Measurements from ENCODE around the gene CHSY1.

CHSY1 gene

GRCh38 chr15:101148881-101149664, 102.8 kb downstream of the CHSY1 start:
- Histone ChIP-seq H3K27me3 (no peaks in the 10 kb centered on the region), H3K4me1 (peaks cover 68% of the 10 kb centered on the region), H3K9me3 (no peaks in the 10 kb centered on the region), H3K4me2 (peak overlapping the region; percentile 84), H3K27ac (peak overlapping the region; percentile 87), H3K9ac (peak overlapping the region; percentile 69), H3K36me3 (no peaks in the 10 kb centered on the region), H4K20me1 (no peaks in the 10 kb centered on the region), H3K4me3 (no peak overlapping the region)
- TF ChIP-seq Cebpa-rat (IDR thresholded peaks at IDR 0.05) = no peak

DNA sequence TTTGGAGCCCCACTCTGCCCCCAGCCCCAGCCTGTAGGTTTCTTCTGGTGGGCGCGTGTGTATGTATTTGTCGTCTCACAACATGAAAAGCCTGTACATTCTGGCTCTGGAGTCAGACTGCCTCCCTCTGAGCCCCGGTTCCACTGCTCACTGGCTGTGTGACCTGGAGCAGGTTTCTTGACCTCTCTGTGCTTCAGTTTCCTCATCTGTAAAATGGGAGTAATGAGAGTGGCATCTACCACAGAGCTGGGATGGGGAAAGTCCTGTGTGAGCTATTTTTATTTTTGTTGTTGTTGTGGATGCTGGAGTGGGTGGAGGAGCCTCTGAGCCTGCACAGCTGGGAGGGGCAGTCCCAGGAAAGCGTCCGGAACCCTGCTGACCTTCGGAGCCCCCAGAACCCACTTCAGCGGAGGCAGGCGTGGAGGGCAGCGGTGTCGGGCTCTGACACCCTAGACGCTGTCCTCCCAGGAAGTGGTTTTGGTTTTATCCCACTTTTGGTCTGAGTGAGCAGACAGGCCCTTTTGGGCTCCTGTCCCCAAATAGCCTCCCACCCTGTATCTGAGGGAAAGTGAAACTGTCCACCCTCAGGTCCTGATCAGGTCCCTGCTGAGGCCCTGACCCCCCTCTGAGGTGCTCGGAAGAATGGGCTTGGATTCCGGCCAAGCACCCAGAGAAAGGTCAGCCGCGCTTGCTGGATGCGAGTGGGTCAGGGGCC, 103.5 kb downstream of the CHSY1 start:
- no peaks in the 10 kb centered on the region for H3K36me3 ChIP-seq
- H3K27me3 ChIP-seq = no peaks in the 10 kb centered on the region
- no peaks in the 10 kb centered on the region for H4K20me1 ChIP-seq
- H3K27ac ChIP-seq = peak overlapping the region; percentile 87
- H3K4me1 ChIP-seq = peaks cover 63% of the 10 kb centered on the region
- peak overlapping the region; percentile 84 for H3K4me2 ChIP-seq
- H3K4me3 ChIP-seq = no peak overlapping the region
- peak overlapping the region; percentile 69 for H3K9ac ChIP-seq
- TF ChIP-seq Cebpa-rat (IDR thresholded peaks at IDR 0.05) = no peak
- H3K9me3 ChIP-seq = no peaks in the 10 kb centered on the region

GRCh38 chr15:101147181-101147580, 104.7 kb downstream of the CHSY1 start:
- no peak overlapping the region for H3K4me3 ChIP-seq
- H3K9me3 ChIP-seq = no peaks in the 10 kb centered on the region
- TF ChIP-seq Cebpa-rat (IDR thresholded peaks at IDR 0.05) = no peak
- H3K27me3 ChIP-seq = no peaks in the 10 kb centered on the region
- no peaks in the 10 kb centered on the region for H3K36me3 ChIP-seq
- H3K27ac ChIP-seq = 0 out of 2 replicates have a peak overlapping the region, but pooled peaks have one; percentile 18
- peaks cover 63% of the 10 kb centered on the region for H3K4me1 ChIP-seq
- peak overlapping the region; percentile 84 for H3K4me2 ChIP-seq
- no peaks in the 10 kb centered on the region for H4K20me1 ChIP-seq
- no peak overlapping the region for H3K9ac ChIP-seq

DNA sequence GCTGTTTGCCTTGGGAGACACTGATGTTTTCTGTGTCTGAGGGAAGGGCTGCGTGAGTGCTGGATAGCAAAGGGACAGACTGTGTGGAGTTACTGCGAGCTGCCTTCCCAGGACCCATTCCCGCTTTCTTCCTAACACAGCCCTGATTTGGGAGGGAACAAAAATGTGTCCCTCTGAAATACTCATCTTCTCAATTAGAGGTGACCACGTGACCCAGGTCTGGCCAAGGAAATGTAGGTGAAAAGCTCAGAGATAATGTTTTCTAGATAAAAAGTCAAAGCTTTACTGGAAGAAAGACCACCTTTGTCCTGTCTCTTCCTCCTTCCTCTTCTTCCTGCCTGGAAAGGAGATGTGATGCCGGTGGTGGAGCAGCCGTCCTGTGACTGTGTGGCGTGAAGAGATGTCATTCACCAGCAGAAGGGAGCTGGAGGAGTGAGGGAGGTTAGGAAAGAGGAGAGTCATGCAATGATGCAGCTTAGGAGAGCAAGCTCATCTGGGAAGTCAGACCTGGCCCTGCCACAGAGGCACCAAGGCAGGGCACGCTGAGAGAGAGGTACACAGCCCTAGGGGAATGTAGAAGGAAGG, 105.6 kb downstream of the CHSY1 start:
- Histone ChIP-seq H3K9me3 (no peaks in the 10 kb centered on the region), H3K9ac (no peak overlapping the region), H3K4me3 (no peak overlapping the region), H3K27ac (no peak overlapping the region), H3K36me3 (no peaks in the 10 kb centered on the region), H4K20me1 (no peaks in the 10 kb centered on the region), H3K4me1 (peaks cover 57% of the 10 kb centered on the region), H3K27me3 (no peaks in the 10 kb centered on the region), H3K4me2 (no peak overlapping the region)
- TF ChIP-seq Cebpa-rat (IDR thresholded peaks at IDR 0.05) = no peak

GRCh38 chr15:101145362-101145761, 106.5 kb downstream of the CHSY1 start:
- no peak overlapping the region for H3K9ac ChIP-seq
- H3K27ac ChIP-seq = no peak overlapping the region
- no peak for TF ChIP-seq Cebpa-rat (IDR thresholded peaks at IDR 0.05)

GRCh38 chr15:101143321-101143720, 108.5 kb downstream of the CHSY1 start:
- H3K27me3 ChIP-seq = no peaks in the 10 kb centered on the region
- no peak overlapping the region for H3K4me2 ChIP-seq
- H3K36me3 ChIP-seq = no peaks in the 10 kb centered on the region
- no peak overlapping the region for H3K9ac ChIP-seq
- no peaks in the 10 kb centered on the region for H4K20me1 ChIP-seq
- H3K4me1 ChIP-seq = peaks cover 54% of the 10 kb centered on the region
- H3K27ac ChIP-seq = no peak overlapping the region
- TF ChIP-seq Cebpa-rat (IDR thresholded peaks at IDR 0.05) = no peak
- no peaks in the 10 kb centered on the region for H3K9me3 ChIP-seq
- H3K4me3 ChIP-seq = no peak overlapping the region

More at GRCh38 chr15:101145362-101145761, 106.5 kb downstream of the CHSY1 start:
- no peak overlapping the region for H3K4me2 ChIP-seq
- H4K20me1 ChIP-seq = no peaks in the 10 kb centered on the region
- no peak overlapping the region for H3K4me3 ChIP-seq
- H3K9me3 ChIP-seq = no peaks in the 10 kb centered on the region
- H3K36me3 ChIP-seq = no peaks in the 10 kb centered on the region
- no peaks in the 10 kb centered on the region for H3K27me3 ChIP-seq
- H3K4me1 ChIP-seq = peaks cover 54% of the 10 kb centered on the region

DNA sequence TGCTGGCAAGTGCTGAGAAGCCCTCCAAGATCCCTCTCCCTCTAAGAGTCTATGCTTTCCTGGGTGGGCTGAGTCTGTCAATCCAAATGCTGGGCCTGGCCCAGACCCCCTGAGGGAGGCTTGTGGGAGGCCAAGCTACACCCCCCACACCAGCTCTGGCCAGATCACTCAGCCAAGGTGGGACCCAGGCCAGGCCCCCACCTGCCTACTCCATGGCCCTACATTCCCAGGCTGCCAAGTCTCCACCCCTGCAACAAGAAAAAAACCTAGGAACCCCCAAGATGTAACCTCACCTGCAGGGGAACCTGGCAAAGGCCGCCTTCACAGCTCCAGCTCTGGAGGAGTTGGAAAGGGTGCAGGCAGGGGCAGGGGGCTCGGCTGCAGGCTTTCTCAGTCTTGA, 109.1 kb downstream of the CHSY1 start:
- TF ChIP-seq Cebpa-rat (IDR thresholded peaks at IDR 0.05) = no peak
- Histone ChIP-seq H3K4me1 (peaks cover 54% of the 10 kb centered on the region), H4K20me1 (no peaks in the 10 kb centered on the region)

DNA sequence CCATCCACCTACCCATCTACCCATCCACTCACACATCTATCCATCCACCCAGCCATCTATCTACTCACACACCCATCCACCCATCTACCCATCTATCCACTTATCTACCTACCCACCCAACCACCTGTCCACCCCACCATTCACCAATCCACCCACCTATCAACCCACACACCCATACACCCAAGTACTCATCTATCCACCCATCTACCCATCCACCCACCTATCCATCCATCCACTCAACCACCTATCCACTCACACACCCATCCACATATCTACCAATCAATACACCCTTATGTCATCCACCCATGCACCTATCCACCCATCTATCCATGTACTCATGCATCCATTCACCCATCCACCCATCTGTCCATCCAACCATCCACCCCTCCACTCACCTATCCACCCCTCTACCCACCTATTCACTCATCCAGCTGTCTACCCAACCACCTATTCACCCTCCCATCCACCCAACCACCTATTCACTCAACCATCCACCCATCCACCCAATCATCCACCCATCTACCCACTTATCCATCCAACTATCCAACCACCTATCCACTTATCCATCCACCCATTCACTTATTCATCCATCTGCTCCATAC, 109.8 kb downstream of the CHSY1 start:
- Histone ChIP-seq H4K20me1 (no peaks in the 10 kb centered on the region), H3K4me3 (no peak overlapping the region), H3K4me2 (no peak overlapping the region), H3K9ac (no peak overlapping the region), H3K27ac (no peak overlapping the region), H3K36me3 (no peaks in the 10 kb centered on the region), H3K4me1 (peaks cover 54% of the 10 kb centered on the region), H3K27me3 (no peaks in the 10 kb centered on the region), H3K9me3 (no peaks in the 10 kb centered on the region)
- no peak for TF ChIP-seq Cebpa-rat (IDR thresholded peaks at IDR 0.05)

More for the DNA sequence above, 109.1 kb downstream of the CHSY1 start:
- Histone ChIP-seq H3K27me3 (no peaks in the 10 kb centered on the region), H3K4me2 (no peak overlapping the region), H3K9me3 (no peaks in the 10 kb centered on the region), H3K4me3 (no peak overlapping the region), H3K9ac (no peak overlapping the region), H3K36me3 (no peaks in the 10 kb centered on the region), H3K27ac (no peak overlapping the region)

- H4K20me1 ChIP-seq = no peaks in the 10 kb centered on the region
- H3K4me2 ChIP-seq = peak overlapping the region; percentile 86
- H3K9me3 ChIP-seq = no peaks in the 10 kb centered on the region
- no peak overlapping the region for H3K4me3 ChIP-seq
- H3K9ac ChIP-seq = no peak overlapping the region
- no peak for TF ChIP-seq Cebpa-rat (IDR thresholded peaks at IDR 0.05)
- no peaks in the 10 kb centered on the region for H3K36me3 ChIP-seq
- H3K27ac ChIP-seq = peak overlapping the region; percentile 71
- H3K27me3 ChIP-seq = no peaks in the 10 kb centered on the region
- peaks cover 54% of the 10 kb centered on the region for H3K4me1 ChIP-seq
Measured at GRCh38 chr15:101140697-101141065, 111.2 kb downstream of the CHSY1 start.

All from BLaER1 (cell line).